ENCODE measurements around the gene GRK1. TPM values are rescaled to one million over a fixed set of nuclear protein-coding genes. Genes with fewer than 3 reads are reported as not detected.

The GRK1 gene
- total RNA-seq, 3 donors from 2014 or later, result not detected

DNA sequence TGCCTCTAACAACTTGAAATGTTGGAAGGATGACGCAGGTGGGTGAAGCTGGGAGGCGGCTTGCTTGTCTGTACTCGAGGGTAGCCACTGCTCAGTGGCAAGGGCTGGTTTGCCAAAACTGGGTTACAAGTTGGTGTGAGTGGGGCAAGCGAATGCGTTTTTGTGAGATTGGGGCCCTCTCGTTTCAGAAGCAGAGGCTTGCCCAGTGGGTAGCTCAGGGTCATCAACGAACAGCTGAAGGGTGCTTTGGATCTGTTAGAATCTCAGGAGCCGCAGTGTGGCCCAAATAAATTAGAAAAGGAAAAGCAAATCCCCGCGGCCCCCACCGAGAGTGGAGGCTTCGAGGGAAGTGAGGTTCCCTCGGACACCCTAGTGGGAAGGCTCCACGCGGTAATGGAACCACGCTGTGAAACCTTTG lies 16.3 kb upstream of the GRK1 start:
- Histone ChIP-seq H3K27me3 (no peaks in the 10 kb centered on the region), H3K4me1 (no peaks in the 10 kb centered on the region), H3K4me3 (no peak overlapping the region), H3K9me3 (no peaks in the 10 kb centered on the region), H3K27ac (no peak overlapping the region), H3K36me3 (no peaks in the 10 kb centered on the region)
- TF ChIP-seq, protein P1, sequence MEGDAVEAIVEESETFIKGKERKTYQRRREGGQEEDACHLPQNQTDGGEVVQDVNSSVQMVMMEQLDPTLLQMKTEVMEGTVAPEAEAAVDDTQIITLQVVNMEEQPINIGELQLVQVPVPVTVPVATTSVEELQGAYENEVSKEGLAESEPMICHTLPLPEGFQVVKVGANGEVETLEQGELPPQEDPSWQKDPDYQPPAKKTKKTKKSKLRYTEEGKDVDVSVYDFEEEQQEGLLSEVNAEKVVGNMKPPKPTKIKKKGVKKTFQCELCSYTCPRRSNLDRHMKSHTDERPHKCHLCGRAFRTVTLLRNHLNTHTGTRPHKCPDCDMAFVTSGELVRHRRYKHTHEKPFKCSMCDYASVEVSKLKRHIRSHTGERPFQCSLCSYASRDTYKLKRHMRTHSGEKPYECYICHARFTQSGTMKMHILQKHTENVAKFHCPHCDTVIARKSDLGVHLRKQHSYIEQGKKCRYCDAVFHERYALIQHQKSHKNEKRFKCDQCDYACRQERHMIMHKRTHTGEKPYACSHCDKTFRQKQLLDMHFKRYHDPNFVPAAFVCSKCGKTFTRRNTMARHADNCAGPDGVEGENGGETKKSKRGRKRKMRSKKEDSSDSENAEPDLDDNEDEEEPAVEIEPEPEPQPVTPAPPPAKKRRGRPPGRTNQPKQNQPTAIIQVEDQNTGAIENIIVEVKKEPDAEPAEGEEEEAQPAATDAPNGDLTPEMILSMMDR (IDR thresholded peaks at IDR 0.05), result no peak
- no peak for TF ChIP-seq POLR2AphosphoS5 (IDR thresholded peaks at IDR 0.05)
- no peak for TF ChIP-seq POLR2A (IDR thresholded peaks at IDR 0.05)
- intact Hi-C loops (cut with DNase I; ENCODE audit: low total_unique reads), result no loop called here
- DNase-seq (ENCODE audit: low spot score in 2 of 2), result peak in 1 of 2 donors; percentile 36

DNA sequence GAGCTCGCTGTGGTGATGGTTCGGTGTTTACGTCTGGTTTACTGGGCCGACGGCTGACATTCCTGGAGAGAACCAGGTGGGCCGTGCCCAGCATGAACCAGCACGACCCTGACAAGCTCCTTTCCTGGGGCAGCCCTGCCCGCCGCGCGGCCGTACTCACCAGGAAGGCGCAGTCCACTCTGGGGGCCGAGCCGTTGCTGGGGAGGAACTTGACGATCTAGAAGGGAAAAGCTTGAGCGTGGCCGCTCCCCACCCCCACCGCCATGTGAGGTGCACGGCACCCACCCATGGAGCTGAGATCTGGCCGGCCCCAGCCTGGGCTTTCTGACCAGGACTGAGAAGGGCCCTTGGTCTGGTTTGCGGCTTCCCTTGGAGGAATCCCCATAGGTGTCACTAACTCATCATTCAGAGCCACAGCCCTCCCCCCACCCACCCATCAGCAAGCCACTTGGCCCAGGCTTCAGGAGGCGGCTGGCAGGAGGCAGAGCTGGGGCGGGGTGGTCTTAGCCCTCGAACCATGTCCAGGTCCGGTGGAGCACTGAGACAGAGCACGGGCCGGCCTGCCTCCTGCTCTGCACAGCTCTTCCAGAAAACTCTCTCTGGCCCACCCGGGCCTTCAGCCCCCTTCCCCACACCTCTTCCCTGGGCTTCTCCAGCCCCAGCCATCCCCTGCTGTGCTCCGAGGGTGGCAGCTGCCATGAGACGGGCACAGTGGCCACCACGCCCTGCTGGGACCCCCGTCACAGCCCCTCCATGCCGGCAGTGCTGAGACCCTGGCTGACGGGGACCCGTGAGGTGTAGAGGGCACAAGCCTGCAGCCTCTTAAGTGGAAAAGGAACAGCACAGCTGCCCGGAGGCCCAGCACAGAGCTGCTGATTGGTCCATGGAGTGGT lies 15.3 kb upstream of the GRK1 start:
- DNase-seq (ENCODE audit: low spot score in 2 of 2), result peak in 1 of 2 donors; percentile 41
- intact Hi-C loops (cut with DNase I; ENCODE audit: low total_unique reads), result no loop called here
- no peaks in the 10 kb centered on the region for H3K9me3 ChIP-seq
- no peaks in the 10 kb centered on the region for H3K4me1 ChIP-seq
- no peak overlapping the region for H3K27ac ChIP-seq
- H3K27me3 ChIP-seq, result no peaks in the 10 kb centered on the region
- H3K4me3 ChIP-seq, result no peak overlapping the region
- TF ChIP-seq, protein P1 (IDR thresholded peaks at IDR 0.05), result no peak
- TF ChIP-seq POLR2AphosphoS5 (IDR thresholded peaks at IDR 0.05), result no peak
- TF ChIP-seq POLR2A (IDR thresholded peaks at IDR 0.05), result no peak
- H3K36me3 ChIP-seq, result no peaks in the 10 kb centered on the region

DNA sequence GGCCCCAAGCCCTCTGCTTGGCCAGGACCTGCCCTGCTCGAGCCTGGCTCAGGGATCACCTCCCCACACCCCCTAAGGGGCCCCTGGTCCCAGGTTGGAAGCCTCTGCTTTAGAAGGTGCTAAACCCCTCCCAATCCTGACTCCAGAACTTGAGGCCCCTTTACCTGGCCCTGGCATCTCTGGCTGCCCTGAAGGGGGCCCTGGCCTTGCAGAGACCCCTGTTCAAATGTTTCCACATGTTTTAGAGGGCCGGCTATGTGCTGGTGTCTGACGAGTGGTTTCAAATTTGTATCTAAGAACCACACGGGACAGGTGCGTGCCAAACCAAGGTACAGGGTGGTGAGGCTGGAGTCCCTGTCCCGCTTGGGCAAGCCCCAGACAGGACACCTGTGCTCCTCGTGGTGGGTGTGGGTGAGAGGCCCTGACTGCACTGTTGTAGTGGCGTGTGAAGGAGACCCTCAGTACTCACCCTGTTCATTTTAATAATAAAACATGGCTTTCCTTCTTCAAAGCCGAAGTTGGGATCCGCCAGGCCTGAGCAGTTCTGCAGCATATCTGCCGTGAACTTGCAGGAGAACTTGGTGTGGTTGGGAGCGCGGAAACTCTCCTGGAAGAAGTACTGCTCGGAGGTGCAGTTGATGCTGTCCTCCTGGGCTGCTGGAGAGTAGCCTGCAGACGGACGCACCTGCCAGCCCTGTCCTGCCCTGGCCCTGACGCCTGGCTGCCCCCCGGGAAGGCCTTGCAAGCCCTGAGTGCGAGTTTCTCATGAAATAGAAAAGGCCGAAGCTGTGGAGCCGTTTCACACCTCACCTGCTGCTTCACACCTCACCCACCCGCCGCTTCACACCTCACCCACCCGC lies 14.4 kb upstream of the GRK1 start:
- Histone ChIP-seq H3K27ac (no peak overlapping the region), H3K36me3 (no peaks in the 10 kb centered on the region), H3K27me3 (no peaks in the 10 kb centered on the region), H3K4me1 (no peaks in the 10 kb centered on the region), H3K9me3 (no peaks in the 10 kb centered on the region), H3K4me3 (no peak overlapping the region)
- intact Hi-C loops (cut with DNase I; ENCODE audit: low total_unique reads), result no loop called here
- peak in 1 of 2 donors; percentile 40 for DNase-seq (ENCODE audit: low spot score in 2 of 2)
- TF ChIP-seq POLR2AphosphoS5 (IDR thresholded peaks at IDR 0.05) (no peak), POLR2A (IDR thresholded peaks at IDR 0.05) (no peak)
- TF ChIP-seq, protein P1 (IDR thresholded peaks at IDR 0.05), result no peak

DNA sequence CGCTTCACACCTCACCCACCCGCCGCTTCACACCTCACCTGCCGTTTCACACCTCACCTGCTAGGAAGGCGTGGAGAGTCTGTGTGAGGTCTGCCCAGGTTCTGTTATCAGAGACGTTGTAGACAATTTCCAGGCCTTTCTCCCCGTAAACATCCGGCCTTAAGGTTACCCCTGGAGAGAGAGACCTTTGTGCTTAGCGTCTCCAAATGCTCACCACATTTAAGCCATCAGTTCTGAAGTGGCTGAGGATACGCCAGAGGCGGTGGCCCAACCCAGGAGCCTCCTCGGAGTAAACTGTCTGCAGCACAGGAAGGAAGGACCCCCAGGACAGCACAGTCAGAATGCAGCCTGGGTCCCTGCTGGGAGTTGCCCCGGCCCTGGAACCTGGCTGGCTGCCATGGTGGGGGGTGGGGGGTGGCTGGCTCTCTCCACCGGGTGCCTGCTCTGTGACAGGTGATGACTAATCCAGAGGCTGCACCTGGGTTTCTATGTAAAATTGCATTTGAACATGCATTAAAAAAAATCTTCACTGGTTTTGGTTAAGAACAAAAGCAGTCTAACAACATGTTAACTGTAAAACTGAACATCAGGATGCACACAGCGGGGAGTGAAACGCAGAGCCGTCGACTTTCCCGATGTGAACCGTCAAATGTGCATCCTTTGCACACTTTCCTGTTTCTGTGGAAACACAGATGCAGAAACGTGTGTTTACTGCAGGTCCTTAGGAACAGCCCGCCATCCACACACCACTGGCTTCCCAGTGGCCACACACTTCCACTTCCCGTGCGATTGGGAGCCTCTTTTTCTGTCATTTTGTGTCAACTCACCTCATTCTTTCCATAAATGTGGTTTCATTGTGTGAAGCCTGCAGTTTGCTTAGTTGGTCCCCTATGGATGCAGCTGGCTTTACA lies 13.5 kb upstream of the GRK1 start:
- H3K36me3 ChIP-seq, result no peaks in the 10 kb centered on the region
- H3K4me3 ChIP-seq, result no peak overlapping the region
- H3K9me3 ChIP-seq, result no peaks in the 10 kb centered on the region
- H3K4me1 ChIP-seq, result no peaks in the 10 kb centered on the region
- peak in 1 of 2 donors; percentile 48 for DNase-seq (ENCODE audit: low spot score in 2 of 2)
- intact Hi-C loops (cut with DNase I; ENCODE audit: low total_unique reads), result no loop called here
- TF ChIP-seq, protein P1 (IDR thresholded peaks at IDR 0.05), result no peak
- TF ChIP-seq POLR2A (IDR thresholded peaks at IDR 0.05), result no peak
- no peak for TF ChIP-seq POLR2AphosphoS5 (IDR thresholded peaks at IDR 0.05)
- no peaks in the 10 kb centered on the region for H3K27me3 ChIP-seq
- H3K27ac ChIP-seq, result no peak overlapping the region

Data from breast epithelium (tissue), 4 donors.